ENCODE results near the gene SAE1. TPM values are rescaled to one million over a fixed set of nuclear protein-coding genes. Genes with fewer than 3 reads are reported as not detected.

SAE1 gene
- total RNA-seq, 1 donor from 2014 or later: 57.6 TPM

- H3K4me1 ChIP-seq: peaks cover 46% of the 10 kb centered on the region
Observed at GRCh38 chr19:47158879-47159503, 28.4 kb downstream of the SAE1 start.

GRCh38 chr19:47161876-47162489 lies 31.3 kb downstream of the SAE1 start:
- Histone ChIP-seq H3K36me3 (peaks cover 9% of the 10 kb centered on the region), H3K4me1 (peaks cover 29% of the 10 kb centered on the region), H3K4me3 (no peak overlapping the region), H3K27ac (peak overlapping the region; percentile 9), H3K27me3 (no peaks in the 10 kb centered on the region), H3K9me3 (no peaks in the 10 kb centered on the region)
- intact Hi-C loops (cut with DNase I): no loop called here
- TF ChIP-seq CTCF (IDR thresholded peaks at IDR 0.05): no peak
- DNase-seq (no peak), ATAC-seq (no peak)

More at GRCh38 chr19:47158879-47159503, 28.4 kb downstream of the SAE1 start:
- H3K27ac ChIP-seq: peak overlapping the region; percentile 75
- ATAC-seq: no peak
- H3K4me3 ChIP-seq: no peak overlapping the region
- intact Hi-C loops (cut with DNase I): no loop called here
- DNase-seq: no peak
- TF ChIP-seq CTCF (IDR thresholded peaks at IDR 0.05): no peak
- no peaks in the 10 kb centered on the region for H3K27me3 ChIP-seq
- H3K36me3 ChIP-seq: peaks cover 27% of the 10 kb centered on the region
- H3K9me3 ChIP-seq: no peaks in the 10 kb centered on the region

GRCh38 chr19:47168065-47168464 lies 37.4 kb downstream of the SAE1 start:
- no peaks in the 10 kb centered on the region for H3K27me3 ChIP-seq

GRCh38 chr19:47172666-47173455 lies 42.2 kb downstream of the SAE1 start:
- intact Hi-C loops (cut with DNase I): no loop called here
- H3K4me3 ChIP-seq: no peak overlapping the region
- H3K4me1 ChIP-seq: peaks cover 21% of the 10 kb centered on the region
- H3K27ac ChIP-seq: no peak overlapping the region
- no peaks in the 10 kb centered on the region for H3K9me3 ChIP-seq
- H3K27me3 ChIP-seq: no peaks in the 10 kb centered on the region
- H3K36me3 ChIP-seq: peaks cover 41% of the 10 kb centered on the region
- no peak for TF ChIP-seq CTCF (IDR thresholded peaks at IDR 0.05)
- no peak for DNase-seq
- no peak for ATAC-seq

More at GRCh38 chr19:47168065-47168464, 37.4 kb downstream of the SAE1 start:
- H3K36me3 ChIP-seq: peaks cover 33% of the 10 kb centered on the region
- H3K9me3 ChIP-seq: no peaks in the 10 kb centered on the region
- no peak for TF ChIP-seq CTCF (IDR thresholded peaks at IDR 0.05)
- ATAC-seq (no peak), DNase-seq (no peak)
- intact Hi-C loops (cut with DNase I): no loop called here
- H3K27ac ChIP-seq: no peak overlapping the region
- no peak overlapping the region for H3K4me3 ChIP-seq
- H3K4me1 ChIP-seq: no peaks in the 10 kb centered on the region

- Histone ChIP-seq H3K36me3 (peaks cover 27% of the 10 kb centered on the region), H3K9me3 (no peaks in the 10 kb centered on the region), H3K27me3 (no peaks in the 10 kb centered on the region), H3K4me1 (peaks cover 21% of the 10 kb centered on the region), H3K4me3 (no peak overlapping the region), H3K27ac (no peak overlapping the region)
- no peak for DNase-seq
- no peak for TF ChIP-seq CTCF (IDR thresholded peaks at IDR 0.05)
- ATAC-seq: no peak
- intact Hi-C loops (cut with DNase I): no loop called here
Observed at GRCh38 chr19:47176071-47176626, 45.5 kb downstream of the SAE1 start.
